Renal cortical epithelial cell (primary cell): Measurements from ENCODE around the gene TIMM10B. TPM values are rescaled to one million over a fixed set of nuclear protein-coding genes. Genes with fewer than 3 reads are reported as not detected.

ENCODE experiments used
- DNase-seq: peaks from one replicate; pipeline ENCODE4 v3.0.0-alpha.2; 2011; ENCODE audit warnings: low read depth
- total RNA-seq: library from RNA; depleted of rRNA; stranded (reverse); fragments of >200 nt; gene quantifications from 2 replicates; pipeline ENCODE4 v1.2.3, GENCODE V29; 2014

TIMM10B gene
- total RNA-seq, 1 donor from 2014 or later: 38.7 TPM

DNA sequence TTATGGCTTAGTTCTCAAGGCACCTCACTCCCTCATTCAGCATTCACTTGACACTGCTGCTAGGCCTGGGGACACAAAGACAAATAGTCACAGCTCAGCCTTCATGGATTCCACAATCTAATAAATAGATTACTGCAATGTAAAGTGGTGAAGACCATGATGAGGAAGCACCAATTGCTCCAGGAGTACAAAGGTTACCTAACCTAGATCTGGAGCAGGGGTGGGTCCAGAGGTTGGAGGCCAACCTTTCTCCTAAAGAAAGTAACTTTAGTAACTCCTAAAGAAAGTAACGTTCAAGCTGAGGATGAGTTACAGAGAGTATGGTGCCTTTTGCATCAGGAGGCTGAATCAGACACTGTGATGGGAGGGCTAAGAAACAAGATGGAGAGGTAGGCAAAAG lies 11.7 kb upstream of the TIMM10B start:
- no peak for DNase-seq

DNA sequence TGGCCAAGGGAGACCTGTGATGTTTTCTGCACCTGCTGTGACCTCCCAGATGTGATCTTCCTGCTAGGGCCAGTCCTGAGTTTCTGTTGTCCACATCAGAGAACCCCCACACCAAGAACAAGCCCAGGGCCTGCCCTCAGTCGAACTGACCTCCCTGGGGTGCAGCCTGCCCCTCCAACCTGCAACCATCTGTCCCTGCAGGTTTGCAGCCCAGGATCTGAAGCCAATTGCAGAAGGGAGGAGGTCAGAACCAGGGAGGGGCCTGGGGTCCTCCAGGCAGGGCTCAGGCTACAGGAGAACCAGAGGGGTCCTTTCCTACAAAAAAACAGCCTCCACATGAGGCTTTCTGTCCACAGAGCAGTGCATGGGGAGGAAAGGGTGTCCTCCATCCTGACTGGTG lies 8.4 kb upstream of the TIMM10B start:
- DNase-seq: no peak

DNA sequence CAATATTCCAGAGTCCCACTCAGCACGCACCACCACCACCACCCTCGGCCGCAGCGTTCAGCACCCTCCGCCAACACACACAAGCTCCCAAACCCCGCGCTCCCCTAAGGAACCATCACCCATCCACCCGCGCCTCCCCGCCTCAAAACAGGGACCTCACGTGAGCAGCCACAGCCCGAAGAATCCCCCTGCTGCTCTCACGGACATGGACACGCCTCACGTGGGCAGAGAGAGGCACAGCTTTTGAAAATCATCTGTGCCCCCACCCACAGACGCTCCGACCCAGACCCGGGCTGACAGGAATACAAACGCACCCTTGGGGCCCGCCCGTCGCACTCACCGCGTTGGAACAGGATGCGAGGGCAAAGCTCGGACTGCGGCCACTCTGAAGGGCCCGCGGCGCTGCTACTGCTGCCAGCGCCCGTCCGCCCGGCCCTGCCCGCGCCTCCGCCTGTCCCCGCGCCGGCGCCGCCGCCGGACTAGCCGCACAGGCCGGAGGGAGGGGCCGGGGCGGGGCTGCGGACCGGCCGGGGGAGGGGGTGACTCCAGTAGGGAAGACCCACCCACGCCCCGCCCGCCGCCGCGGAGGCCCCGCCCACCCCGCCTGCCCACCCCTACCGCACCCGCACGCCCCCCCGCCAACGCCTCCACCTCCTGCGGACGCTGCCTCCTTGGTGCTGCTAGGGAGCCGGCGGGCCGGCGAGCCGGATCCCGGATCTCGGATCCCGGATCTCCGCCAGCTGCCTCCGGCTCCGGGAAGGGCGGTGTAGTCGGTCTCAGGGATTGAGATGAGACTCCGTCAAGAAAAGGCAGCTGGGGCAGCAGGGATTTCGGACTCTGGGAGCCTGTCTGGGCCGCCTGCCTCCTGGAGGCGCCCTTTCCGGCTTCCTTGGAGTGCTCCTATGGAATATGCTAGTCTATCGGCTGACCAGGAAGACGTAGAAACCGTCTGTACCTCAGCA lies 7.6 kb upstream of the TIMM10B start, which contains the start of gene TRIM3:
TSS of gene TRIM3 (minus strand) at position 491 of the 962 bp plus-strand sequence. CDS start 8,246 bp downstream, outside the sequence.
- peak; percentile 54 for DNase-seq

DNA sequence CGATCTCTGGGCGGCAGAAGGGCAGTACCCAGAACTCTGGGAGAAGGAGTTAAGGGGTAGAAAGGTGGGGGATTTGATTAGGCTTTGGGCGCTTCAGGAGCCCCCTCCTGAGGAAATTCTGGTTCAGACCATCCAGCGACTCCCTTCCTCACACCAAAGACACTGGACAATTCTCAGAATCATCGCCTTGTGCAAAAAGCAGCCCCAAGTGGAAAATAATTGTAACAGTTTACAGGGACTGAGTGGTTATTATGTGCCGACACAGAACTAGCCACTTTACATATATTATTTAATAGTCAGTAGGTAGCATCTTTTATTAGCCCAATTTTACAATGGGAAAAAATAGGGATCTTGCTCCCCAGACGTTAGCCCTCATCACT lies 6.9 kb upstream of the TIMM10B start:
- no peak for DNase-seq

DNA sequence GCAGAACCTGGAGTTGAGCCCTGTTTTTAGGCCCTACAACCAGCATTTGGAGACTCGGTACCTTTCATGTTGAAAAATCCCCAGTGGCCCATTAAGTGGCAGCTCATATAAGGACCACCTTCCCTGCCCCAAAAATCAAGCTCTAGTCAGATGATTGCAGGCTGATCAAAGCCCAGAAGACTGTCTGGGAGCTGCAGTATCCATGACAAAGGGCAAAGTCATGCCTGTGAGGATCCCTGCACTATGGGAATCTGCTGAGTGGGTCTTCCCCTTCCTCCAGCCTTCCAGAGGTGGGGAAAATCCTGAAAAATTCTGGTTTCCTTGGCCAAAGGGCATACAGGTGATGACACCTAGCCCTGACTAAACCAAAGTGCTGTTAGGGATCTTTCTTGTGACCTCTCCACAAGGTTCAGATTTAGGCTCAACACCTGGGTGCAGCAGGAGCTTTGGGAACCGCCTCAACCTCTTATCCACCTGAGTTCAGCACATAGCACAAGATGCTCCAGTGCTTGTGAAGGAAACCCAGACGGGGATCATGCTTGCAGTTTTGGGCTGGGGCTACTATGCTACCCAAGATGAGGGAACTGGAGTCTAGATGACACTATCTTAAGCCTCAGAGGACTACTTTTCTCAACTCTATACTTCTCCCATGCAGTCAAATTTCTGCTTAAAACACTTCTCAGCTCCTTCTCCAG lies 6.3 kb upstream of the TIMM10B start:
- no peak for DNase-seq

DNA sequence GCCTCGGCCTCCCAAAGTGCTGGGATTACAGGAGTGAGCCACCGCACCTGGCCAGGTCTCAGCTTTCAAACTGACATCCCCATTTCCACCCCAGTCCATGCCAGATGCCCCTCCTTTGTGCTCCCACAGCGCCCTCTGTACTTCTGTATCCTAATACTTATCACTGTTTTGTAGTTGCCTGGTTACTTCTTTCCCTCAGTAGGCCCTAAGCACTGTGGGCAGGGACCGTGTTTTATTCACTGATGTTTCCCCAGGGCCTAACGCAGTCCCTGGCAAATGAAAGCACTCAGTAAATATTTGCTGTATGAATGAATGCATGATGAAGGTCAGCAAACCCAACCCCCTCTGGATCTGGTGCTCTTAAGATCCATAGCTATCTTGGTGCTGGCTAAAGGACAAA lies 5.4 kb upstream of the TIMM10B start:
- DNase-seq: no peak

DNA sequence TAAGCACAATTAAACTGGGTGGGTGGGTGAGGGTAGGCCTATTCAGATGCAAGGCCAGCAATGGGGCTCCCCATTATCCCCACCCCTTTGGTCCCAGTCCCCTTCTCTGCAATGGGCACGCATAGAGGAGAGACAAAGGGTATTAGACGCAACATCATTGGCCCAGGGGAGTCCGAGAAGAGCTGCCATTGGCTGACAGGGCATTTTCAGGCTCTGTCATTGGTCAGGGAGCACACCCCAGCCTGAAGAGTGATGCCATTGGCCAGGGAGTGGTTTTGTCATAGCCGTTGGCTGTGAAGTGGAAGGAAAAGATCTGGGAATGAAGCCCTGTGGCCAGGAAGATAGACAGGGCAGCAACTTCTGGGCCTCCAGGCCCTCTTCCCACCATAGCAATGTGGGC lies 4.7 kb upstream of the TIMM10B start:
- DNase-seq: no peak

DNA sequence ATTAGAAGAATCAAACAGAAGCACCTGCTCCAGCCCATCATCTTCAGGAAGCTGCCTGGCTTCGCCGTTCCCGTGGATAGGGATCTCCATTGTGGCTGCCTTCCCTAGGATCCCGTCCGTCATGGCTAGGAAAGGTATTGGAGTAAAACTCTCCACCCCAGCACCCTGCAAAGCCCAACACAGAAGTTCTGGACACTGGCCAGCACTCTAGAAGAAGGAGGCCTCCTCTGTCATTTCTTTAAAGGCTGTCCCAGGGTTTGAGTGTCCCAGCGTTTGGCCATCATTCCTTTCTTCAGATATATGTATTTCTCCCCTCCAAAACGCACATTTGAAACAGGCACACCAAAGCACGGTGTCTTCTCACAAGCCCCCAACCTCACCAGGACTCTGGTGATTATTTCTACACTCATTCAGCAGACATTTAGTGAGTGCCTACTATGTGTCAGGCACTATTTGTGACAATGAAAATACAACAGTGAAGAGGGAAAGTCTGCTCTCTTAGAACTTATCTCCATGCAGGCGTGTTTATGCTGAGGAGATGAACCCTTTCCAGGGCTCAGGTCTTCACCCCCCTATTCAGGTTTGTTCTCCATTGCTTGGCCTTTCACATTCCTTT lies 894 bp upstream of the TIMM10B start:
- no peak for DNase-seq

DNA sequence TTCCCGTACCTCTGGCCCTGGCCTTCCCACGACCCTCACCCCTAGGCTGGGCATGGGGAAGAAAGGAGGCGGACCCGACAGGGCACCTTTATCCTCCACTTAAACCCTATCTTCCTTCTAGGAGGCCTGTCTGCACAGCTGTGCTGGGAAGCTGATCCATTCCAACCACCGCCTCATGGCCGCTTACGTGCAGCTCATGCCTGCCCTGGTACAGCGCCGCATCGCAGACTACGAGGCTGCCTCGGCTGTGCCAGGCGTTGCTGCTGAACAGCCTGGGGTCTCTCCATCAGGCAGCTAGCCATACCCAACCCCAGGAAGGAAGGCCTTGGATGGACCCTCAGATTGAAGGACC lies 599 bp downstream of the TIMM10B start:
- DNase-seq: no peak

DNA sequence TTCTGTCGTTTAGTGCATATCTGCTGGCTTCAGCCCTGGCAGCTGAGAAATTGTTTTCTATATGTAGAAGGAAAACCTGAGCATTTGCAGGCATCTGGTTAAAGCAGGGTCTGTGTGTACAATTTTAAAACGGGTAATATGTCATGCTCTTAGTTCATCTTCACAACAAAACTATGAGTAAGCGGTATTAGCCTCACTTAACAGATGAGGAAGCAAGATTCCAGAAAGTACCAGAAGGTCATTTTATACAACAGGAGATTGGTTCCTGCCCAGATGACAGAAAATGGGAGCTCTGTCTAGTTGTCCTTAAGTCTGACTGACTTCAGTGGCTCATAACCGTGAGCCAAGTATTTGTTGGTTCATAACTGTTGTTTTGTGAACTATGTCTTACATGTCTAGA lies 1.1 kb downstream of the TIMM10B start:
- DNase-seq: no peak

DNA sequence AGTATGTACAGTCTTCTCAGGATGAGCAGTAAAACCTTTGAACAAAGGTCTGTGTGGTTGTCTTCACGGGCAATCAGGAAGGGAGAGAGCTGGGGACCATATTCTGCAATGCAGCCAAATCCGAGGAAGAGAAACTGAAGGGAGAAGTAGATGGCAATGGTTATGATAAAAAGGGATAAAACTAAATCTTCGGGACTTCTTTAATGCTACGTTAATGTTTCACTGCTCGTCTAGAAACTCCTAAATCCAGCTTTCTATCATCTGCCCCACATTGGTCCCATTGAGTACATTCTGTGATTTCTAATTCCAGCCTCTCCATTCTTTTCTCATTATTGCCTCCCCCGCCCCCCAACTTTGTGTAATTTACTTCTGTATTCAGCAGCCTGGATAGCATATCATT lies 1.7 kb downstream of the TIMM10B start:
- DNase-seq: no peak

DNA sequence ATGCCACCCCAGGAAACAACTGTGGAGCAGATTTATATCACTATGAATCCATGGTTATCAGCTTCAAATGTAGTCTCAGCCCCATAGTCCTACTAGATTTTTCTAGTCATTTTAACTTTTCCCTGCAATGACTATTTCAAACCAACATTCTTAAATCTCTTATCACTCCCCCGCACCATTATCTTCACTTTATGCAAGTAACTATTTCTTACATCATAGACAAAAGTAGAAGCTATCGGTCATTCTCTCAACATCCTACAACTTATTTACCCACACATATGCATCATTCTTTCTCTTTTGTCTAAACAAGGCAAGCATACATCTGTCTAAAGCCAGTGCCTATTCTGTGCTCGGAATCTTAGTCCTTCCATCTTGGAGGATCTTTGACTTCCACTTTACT lies 4.4 kb downstream of the TIMM10B start:
- DNase-seq: no peak

DNA sequence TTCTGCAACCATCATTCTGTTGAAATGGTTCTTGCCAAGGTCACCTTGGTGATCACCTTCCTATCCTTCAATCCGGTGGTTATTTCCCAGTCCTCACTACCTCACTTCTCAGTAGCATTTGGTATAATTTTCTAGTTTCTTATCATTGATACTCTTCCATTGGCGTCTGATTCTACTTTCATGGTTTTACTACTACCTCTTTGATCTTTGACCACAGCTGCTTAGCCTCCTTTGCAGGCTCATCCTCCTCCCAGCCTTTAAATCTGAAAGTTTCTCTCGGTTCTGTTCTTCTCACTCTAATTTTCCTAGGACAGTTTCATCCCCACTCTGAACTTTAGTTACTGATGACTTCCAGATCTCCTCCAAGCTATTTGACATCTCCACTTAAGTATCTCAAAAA lies 5.0 kb downstream of the TIMM10B start:
- DNase-seq: no peak

DNA sequence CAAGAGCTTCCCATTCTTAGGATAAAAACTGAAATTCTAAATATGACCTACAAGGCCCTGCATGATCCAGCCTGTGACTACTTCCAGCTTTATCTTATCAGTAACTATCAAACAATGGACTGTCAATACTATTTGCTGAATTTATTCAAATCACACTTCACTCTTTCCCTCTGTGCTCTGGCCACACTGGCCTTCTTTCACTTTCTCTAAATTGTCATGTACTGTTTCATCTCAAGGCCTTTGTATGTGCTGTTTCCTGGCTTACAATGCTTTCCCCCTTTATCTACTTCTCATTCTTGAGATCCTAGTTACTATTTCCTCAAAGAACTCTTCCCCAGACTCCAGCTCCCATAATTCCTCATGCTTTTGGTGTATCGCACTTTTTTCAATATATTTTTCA lies 5.6 kb downstream of the TIMM10B start:
- no peak for DNase-seq

DNA sequence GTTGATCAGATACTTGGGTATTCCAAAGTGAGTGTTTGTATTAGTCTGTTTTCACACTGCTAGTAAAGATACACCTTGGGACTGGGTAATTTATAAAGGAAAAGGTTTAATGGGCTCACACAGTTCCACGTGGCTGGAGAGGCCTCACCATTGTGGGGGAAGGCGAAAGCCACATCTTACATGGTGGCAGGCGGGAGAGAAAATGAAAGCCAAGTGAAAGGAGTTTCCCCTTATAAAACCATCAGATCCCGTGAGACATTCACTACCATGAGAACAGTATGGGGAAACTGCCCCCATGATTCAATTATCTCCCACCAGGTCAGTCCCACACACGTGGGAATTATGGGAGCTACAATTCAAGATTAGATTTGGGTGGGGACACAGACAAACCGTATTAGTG lies 7.0 kb downstream of the TIMM10B start:
- no peak for DNase-seq

DNA sequence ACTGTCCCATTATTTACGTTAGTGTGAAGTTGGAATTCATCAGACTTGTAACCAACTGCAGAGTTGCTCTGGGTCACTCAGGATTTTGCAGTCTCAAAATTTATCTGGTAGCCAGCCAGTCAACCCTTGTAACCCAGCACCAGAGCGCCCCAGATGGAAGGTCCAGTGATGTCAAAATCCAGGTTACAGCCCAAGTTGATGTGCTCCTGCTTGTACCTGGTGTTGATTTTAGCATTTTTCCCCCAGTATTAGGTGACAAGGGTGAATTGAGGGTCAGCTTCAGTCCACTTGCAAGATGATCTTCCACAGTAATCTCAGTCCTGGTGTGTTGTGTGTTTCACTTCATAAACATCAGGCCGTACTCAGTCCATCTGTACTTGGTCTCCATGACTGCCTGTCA lies 7.5 kb downstream of the TIMM10B start:
- no peak for DNase-seq

DNA sequence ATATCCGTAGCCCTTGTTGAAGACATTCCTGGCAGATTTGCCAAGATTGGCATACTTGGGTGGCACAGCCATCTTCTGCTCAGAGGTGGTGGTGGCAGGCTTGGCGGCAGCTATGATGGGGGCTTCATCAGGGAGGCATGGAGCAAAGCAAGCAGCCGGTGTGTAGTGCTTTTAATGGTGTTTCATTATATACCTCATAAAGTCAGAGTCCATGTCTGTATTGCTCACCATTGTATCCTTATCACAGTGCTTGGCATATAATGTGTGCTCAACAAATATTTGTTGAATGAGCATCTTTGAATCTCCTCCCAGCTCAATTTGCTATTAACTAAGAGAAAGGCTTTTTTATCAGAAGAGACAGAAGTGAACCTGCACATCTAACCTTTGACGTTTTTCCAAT lies 8.0 kb downstream of the TIMM10B start:
- no peak for DNase-seq

DNA sequence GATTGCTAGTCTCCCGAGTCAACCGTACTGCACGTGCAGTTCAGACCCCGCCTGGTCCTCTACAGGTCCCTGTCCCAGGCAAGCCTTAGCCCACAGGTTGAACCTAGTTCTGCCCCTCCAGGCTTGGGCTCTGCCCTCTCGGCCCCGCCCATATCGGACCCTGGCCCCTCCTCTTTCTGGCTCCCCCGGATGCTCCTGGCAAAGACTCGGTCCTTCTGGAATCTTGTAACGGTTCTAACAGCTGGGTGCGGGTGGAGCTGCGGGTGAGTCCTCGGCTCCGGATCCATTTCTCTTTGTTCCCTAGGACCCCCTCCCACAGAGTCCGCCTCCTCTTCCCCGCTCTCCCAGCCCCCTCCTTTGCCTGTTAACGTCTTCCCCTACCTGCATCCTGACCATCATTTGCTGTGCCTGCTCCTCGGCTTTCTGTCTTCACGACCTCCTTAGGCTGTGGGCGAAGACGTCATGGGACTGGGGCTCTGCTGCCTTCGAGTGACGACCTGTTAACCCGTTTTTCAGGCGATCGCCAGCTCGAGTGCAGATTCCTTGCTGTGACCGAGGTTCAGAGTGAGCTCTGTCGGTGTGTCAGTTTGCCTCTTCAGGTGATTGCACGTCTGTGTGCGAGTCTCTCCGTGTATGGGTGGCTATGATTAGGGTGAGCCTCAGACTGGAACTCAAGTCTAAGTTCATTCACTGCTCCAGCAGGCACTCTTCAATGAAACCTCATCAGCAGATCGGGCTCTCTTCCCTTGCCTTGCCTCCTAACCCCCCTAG lies 16.0 kb downstream of the TIMM10B start, which contains the start of gene DNHD1:
TSS of gene DNHD1 (plus strand) at position 212 of the 771 bp plus-strand sequence. CDS start 936 bp downstream, outside the sequence.
- DNase-seq: no peak

DNA sequence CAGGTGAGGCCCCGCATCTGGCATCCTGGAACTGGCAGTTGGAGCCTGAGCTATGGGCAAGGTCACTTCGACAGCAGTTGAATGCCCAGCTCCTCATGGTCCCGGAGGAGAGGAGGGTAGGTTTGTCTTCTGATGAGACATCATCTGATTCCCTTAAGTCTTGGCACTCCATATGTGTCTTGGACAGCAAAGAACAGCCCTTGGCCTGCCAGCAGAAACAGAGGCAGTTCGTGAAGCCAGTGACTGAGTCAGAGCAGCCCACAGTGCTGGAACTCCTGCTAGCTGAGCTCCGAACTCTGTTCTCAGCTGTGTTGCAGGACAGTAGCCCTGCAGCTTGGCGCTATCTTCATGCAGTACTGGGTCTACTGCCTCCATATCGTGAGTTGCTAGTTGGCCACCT lies 16.8 kb downstream of the TIMM10B start:
- no peak for DNase-seq

DNA sequence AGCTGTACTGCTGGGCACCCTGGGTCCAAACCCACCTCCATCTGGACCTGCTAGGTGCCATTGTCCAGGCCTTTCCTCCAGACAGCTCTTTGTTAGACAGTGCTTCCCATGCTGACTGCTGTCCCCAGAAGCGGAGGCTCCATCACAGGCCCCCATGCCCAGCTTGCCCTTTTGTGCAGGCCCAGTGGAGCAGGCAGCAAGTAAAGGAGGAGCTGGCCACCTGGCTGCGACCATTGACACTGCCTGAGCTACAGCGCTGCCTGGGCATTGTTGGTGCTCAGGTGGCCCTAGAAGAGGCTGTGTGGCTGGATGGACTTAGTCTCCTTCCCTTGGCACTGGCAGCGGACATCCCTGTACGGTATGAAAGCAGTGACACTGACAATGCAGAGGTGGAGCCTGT lies 17.2 kb downstream of the TIMM10B start:
- no peak for DNase-seq

DNA sequence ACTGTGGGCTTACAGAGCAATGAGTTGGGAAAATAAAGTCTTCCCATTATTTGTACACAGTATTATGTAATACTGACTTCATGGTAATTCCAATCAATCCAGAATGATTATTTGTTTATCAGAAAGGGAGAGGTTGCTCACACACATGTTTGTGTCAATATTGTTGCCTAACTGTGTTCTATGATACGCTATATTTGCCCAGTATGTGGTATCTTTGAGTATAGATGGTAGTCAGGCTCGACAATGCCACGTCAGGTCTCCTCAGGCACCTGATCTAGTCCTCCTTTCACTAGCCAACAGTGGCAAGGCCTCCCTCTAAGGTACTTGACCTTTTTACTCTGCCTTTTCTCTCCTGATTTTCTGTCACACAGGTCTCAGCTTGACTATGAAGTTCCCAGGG lies 21.1 kb downstream of the TIMM10B start:
- DNase-seq: no peak

DNA sequence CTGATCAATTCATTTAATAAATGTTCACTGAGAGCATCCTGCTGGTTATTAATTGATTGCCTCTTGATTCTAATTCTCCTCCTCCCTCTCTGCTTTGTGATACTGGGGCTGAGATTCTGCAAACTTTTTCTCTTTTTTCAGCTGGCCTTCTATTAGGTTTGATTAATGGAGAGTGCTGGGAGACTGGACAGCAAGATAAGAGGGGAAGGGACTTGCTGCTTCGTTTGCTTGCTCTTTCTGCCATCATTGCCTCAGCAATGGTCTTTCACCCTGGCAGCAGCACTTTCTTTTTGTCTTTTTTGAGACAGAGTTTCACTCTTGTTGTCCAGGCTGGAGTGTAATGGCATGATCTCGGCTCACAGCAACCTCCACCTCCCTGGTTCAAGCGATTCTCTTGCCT lies 22.9 kb downstream of the TIMM10B start:
- DNase-seq: no peak
